ENCODE results near the gene APBA2.

The APBA2 gene

DNA sequence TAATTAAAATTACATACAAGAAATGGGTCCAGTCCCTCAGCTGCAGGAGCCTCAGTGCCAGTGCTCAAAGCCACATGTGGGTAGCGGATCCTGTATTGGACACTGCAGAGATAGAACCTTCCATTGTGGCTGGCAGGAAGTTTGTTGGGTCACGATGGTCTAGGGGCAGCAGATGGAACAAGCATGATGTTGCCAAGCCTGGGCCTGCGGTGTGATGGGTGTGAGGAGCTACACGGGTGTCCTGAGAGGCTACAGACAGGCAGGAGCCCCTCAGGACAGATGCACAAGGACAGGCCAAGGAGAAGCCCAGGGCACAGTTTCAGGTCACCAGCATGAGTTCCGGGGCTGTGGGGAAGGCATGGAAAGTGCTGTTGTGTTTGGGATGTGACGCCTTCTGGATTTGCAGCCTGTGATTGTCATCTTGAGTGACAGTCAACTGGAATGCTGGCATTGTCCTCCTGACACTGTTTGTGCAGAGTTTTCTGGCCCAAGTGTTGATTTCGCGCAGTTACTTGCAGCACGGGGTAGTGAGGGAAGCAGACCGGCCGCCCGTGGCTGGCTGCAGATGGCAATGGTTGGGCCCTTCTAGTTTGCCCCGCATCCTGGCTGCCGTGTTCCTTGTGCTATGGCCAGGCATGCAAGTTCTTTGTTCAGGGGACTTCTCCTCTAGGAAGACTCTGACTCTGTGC lies 206.7 kb downstream of the APBA2 start:
- WGBS (ENCODE audit: insufficient coverage, insufficient read length), result no CpG with 5 or more reads among the region's 14 CpGs
- Histone ChIP-seq H3K36me3 (ENCODE audit: control insufficient read depth, insufficient read depth, low read length) (no peaks in the 10 kb centered on the region), H3K4me3 (ENCODE audit: low read length) (no peak overlapping the region), H3K27ac (ENCODE audit: low read length) (no peak overlapping the region), H3K9me3 (ENCODE audit: control insufficient read depth, insufficient read depth, low read length) (no peaks in the 10 kb centered on the region), H3K27me3 (ENCODE audit: control insufficient read depth, insufficient read depth, low read length) (no peaks in the 10 kb centered on the region), H3K4me1 (ENCODE audit: control insufficient read depth, insufficient read depth, low read length) (peaks cover 2% of the 10 kb centered on the region)
- no peak for DNase-seq (ENCODE audit: low read depth, low spot score)

DNA sequence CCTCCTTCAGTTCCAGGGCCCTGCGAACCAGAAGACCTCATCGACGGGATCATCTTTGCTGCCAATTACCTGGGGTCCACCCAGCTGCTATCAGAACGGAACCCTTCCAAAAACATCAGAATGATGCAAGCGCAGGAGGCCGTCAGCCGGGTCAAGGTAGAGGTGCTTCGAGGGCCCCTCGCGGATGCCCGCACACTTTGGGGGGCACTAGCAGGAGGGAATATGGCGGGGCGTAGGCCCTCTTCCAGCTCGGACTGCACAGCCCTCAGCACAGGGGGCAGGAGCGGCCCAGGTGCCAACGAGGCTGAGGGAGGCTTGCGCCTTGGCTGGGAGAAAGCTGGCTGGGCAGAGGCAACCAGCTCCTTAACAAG lies 207.3 kb downstream of the APBA2 start:
- H3K4me3 ChIP-seq (ENCODE audit: low read length), result no peak overlapping the region
- H3K27ac ChIP-seq (ENCODE audit: low read length), result no peak overlapping the region
- WGBS (ENCODE audit: insufficient coverage, insufficient read length), result no CpG with 5 or more reads among the region's 17 CpGs
- peaks cover 2% of the 10 kb centered on the region for H3K4me1 ChIP-seq (ENCODE audit: control insufficient read depth, insufficient read depth, low read length)
- DNase-seq (ENCODE audit: low read depth, low spot score), result no peak
- H3K36me3 ChIP-seq (ENCODE audit: control insufficient read depth, insufficient read depth, low read length), result no peaks in the 10 kb centered on the region
- no peaks in the 10 kb centered on the region for H3K9me3 ChIP-seq (ENCODE audit: control insufficient read depth, insufficient read depth, low read length)
- no peaks in the 10 kb centered on the region for H3K27me3 ChIP-seq (ENCODE audit: control insufficient read depth, insufficient read depth, low read length)

DNA sequence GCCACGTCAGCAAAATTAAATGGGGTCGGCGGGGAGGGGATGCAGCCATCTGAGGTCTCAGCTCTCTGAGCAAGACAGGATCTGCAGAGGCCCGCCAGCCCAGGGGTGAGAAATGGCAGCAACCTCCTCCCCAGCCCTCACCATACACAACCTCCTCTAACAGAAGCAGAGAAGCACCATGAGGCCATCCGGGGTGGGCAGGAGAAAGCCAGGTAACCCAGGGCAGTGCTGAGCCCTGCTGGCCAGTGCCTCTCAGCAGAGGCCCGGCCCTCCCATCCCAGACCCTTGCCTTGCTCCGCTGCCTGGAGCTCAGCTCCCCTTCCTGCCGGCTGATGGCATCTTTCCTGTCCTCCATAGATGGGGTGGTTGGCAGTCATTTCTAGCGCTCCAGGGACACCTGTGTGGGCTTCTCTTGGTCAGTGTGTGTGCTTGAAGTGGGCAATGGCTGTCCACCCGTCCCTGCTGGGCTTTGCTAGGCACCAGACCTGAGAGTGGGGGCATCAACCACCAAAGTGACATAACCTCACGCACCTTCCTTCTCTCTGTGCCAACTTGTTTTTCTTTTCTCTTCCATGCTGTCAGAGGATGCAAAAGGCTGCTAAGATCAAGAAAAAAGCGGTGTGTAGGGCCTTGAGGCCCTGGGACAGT lies 208.0 kb downstream of the APBA2 start:
- H3K36me3 ChIP-seq (ENCODE audit: control insufficient read depth, insufficient read depth, low read length), result no peaks in the 10 kb centered on the region
- H3K27ac ChIP-seq (ENCODE audit: low read length), result no peak overlapping the region
- H3K27me3 ChIP-seq (ENCODE audit: control insufficient read depth, insufficient read depth, low read length), result no peaks in the 10 kb centered on the region
- DNase-seq (ENCODE audit: low read depth, low spot score), result no peak
- H3K4me1 ChIP-seq (ENCODE audit: control insufficient read depth, insufficient read depth, low read length), result peaks cover 2% of the 10 kb centered on the region
- H3K9me3 ChIP-seq (ENCODE audit: control insufficient read depth, insufficient read depth, low read length), result no peaks in the 10 kb centered on the region
- no peak overlapping the region for H3K4me3 ChIP-seq (ENCODE audit: low read length)
- WGBS (ENCODE audit: insufficient coverage, insufficient read length), result no CpG with 5 or more reads among the region's 12 CpGs

DNA sequence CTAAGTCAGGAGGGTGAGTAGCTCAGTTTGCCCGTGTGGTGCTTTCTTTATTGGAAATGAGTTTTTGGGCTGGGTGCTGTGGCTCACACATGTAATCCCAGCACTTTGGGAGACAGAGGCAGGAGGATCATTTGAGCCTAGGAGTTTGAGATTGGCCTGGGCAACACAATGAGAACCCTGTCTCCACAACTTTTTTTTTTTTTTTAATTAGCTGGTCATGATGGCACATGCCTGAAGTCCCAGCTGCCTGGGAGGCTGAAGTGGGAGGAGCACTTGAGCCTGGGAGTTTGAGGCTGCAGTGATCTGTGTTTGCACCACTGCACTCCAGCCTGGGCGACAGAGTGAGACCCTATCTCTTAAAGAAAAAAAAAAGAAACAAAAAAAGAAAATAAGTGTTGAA lies 208.9 kb downstream of the APBA2 start:
- WGBS (ENCODE audit: insufficient coverage, insufficient read length), result no CpG with 5 or more reads among the region's 2 CpGs
- H3K4me3 ChIP-seq (ENCODE audit: low read length), result no peak overlapping the region
- peaks cover 2% of the 10 kb centered on the region for H3K4me1 ChIP-seq (ENCODE audit: control insufficient read depth, insufficient read depth, low read length)
- H3K36me3 ChIP-seq (ENCODE audit: control insufficient read depth, insufficient read depth, low read length), result no peaks in the 10 kb centered on the region
- no peaks in the 10 kb centered on the region for H3K9me3 ChIP-seq (ENCODE audit: control insufficient read depth, insufficient read depth, low read length)
- DNase-seq (ENCODE audit: low read depth, low spot score), result no peak
- no peak overlapping the region for H3K27ac ChIP-seq (ENCODE audit: low read length)
- no peaks in the 10 kb centered on the region for H3K27me3 ChIP-seq (ENCODE audit: control insufficient read depth, insufficient read depth, low read length)

DNA sequence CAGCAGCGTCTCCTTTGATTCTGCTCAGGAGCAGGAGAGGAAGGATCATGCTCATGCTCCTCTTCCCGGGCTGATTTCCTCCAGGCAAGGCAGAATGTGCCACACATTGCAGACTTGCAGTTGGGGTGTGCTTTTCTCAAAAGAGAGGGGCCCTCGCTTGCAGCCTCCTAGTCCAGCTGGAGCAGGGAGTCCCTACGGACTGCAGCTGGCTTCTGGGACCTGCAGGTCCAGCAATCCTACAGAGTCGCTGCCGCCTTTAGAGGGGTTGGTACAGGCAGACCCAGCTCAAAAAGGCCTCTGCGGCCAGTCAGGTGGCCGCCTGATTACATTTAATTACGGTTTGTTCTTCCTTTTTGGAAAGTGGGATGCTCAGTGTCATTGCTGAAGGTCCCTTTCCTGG lies 210.0 kb downstream of the APBA2 start:
- Histone ChIP-seq H3K27me3 (ENCODE audit: control insufficient read depth, insufficient read depth, low read length) (no peaks in the 10 kb centered on the region), H3K36me3 (ENCODE audit: control insufficient read depth, insufficient read depth, low read length) (no peaks in the 10 kb centered on the region), H3K9me3 (ENCODE audit: control insufficient read depth, insufficient read depth, low read length) (no peaks in the 10 kb centered on the region), H3K27ac (ENCODE audit: low read length) (no peak overlapping the region), H3K4me3 (ENCODE audit: low read length) (no peak overlapping the region), H3K4me1 (ENCODE audit: control insufficient read depth, insufficient read depth, low read length) (peaks cover 2% of the 10 kb centered on the region)
- no CpG with 5 or more reads among the region's 9 CpGs for WGBS (ENCODE audit: insufficient coverage, insufficient read length)
- no peak for DNase-seq (ENCODE audit: low read depth, low spot score)

DNA sequence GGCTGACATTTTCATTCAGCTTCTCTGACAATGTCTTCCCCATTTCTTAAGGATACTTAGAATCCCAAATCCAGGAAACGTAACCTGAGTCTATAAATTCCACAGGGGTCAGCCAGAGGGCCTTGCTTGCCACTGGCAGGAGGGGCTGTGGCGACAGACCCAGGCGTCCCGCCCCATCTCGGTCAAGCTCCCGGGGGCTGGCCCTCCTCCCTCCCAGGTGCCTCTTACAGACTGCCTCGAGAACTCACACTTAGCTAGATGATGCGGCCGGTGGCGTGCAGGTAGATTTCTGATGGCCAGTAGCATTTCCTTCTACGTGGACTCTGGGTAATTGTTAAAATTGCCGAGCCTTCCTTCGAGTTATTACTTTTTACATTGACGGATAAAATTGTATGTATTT lies 211.4 kb downstream of the APBA2 start:
- Histone ChIP-seq H3K36me3 (ENCODE audit: control insufficient read depth, insufficient read depth, low read length) (no peaks in the 10 kb centered on the region), H3K4me3 (ENCODE audit: low read length) (no peak overlapping the region), H3K27me3 (ENCODE audit: control insufficient read depth, insufficient read depth, low read length) (no peaks in the 10 kb centered on the region), H3K27ac (ENCODE audit: low read length) (no peak overlapping the region), H3K9me3 (ENCODE audit: control insufficient read depth, insufficient read depth, low read length) (no peaks in the 10 kb centered on the region), H3K4me1 (ENCODE audit: control insufficient read depth, insufficient read depth, low read length) (peaks cover 2% of the 10 kb centered on the region)
- WGBS (ENCODE audit: insufficient coverage, insufficient read length), result no CpG with 5 or more reads among the region's 14 CpGs
- no peak for DNase-seq (ENCODE audit: low read depth, low spot score)

DNA sequence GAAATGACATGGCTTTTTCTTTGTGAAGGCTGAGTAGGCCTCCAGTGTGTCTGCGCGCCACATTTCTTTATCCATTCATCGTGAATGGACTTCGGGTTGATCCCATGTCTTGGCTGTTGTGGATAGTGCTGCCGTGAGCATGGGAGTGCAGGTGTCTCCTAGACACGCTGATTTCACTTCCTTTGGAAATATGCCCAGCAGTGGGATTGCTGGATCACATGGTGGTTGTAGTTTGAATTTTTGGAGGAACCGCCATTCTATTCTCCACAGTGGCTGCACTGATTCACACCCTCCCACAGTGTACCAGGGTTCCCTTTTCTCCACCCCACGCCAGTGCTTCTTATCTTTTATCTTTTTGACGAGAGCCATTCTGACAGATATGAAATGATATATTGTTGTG lies 212.2 kb downstream of the APBA2 start:
- Histone ChIP-seq H3K4me3 (ENCODE audit: low read length) (no peak overlapping the region), H3K36me3 (ENCODE audit: control insufficient read depth, insufficient read depth, low read length) (no peaks in the 10 kb centered on the region), H3K4me1 (ENCODE audit: control insufficient read depth, insufficient read depth, low read length) (peaks cover 2% of the 10 kb centered on the region), H3K27me3 (ENCODE audit: control insufficient read depth, insufficient read depth, low read length) (no peaks in the 10 kb centered on the region), H3K27ac (ENCODE audit: low read length) (no peak overlapping the region), H3K9me3 (ENCODE audit: control insufficient read depth, insufficient read depth, low read length) (no peaks in the 10 kb centered on the region)
- WGBS (ENCODE audit: insufficient coverage, insufficient read length), result no CpG with 5 or more reads among the region's 9 CpGs
- DNase-seq (ENCODE audit: low read depth, low spot score), result no peak

DNA sequence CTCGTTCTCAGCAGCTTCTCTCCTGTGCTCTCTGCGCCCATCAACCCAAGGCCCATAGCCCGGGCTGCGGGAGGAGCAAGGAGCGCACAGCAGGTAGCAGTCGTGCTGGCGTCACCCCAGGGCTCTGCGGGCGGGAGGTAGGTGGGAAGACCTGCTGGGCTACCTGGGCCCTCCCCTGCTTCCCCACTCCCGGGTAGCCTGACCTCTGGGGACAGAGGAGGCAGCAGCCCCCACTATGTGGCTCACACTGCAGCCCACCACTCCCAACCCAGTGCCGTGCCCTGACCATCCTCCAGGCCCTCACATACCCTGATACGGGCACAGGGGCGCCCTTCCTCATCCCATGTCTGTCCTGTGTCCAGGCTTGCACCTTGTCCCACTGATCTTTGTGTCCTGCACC lies 212.9 kb downstream of the APBA2 start:
- no CpG with 5 or more reads among the region's 13 CpGs for WGBS (ENCODE audit: insufficient coverage, insufficient read length)
- H3K4me3 ChIP-seq (ENCODE audit: low read length), result no peak overlapping the region
- no peaks in the 10 kb centered on the region for H3K36me3 ChIP-seq (ENCODE audit: control insufficient read depth, insufficient read depth, low read length)
- H3K27me3 ChIP-seq (ENCODE audit: control insufficient read depth, insufficient read depth, low read length), result no peaks in the 10 kb centered on the region
- peaks cover 4% of the 10 kb centered on the region for H3K4me1 ChIP-seq (ENCODE audit: control insufficient read depth, insufficient read depth, low read length)
- DNase-seq (ENCODE audit: low read depth, low spot score), result no peak
- no peak overlapping the region for H3K27ac ChIP-seq (ENCODE audit: low read length)
- H3K9me3 ChIP-seq (ENCODE audit: control insufficient read depth, insufficient read depth, low read length), result no peaks in the 10 kb centered on the region

DNA sequence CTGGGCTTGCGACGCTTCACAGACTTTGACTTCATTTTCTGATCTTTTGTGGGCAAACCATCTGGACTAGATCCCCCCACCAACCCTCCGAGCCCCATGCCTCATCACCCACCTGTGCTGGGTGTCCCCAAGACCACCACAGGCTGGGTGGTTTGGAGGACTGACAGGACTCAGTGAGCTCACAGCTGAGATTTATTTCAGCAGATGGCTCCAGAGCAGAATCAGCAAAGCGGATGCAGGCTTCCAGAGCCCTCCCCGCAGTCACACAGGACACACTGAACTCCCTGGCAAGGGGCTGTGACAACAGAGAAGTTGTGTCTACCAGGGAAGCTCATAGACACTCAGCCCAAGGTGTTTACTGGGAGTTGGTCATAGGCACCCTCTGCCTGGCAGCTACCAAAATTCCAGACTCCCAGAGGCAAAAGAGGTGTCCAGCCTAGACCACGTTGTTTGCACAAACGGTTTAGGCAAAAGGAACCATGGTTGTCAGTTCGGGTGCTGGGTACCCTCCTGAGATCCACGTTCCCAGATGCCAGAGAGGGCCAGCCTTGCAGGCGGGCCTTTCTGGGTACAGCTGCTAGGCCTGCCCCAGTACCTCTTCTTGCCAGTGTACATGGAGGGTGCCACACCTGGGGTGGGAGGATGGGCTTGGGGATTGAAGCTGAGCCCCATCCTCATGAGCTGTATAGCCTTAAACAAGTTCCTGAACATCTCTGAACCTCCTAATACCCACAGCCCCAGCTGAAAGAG lies 213.5 kb downstream of the APBA2 start:
- WGBS (ENCODE audit: insufficient coverage, insufficient read length), result no CpG with 5 or more reads among the region's 10 CpGs
- H3K9me3 ChIP-seq (ENCODE audit: control insufficient read depth, insufficient read depth, low read length), result no peaks in the 10 kb centered on the region
- H3K36me3 ChIP-seq (ENCODE audit: control insufficient read depth, insufficient read depth, low read length), result no peaks in the 10 kb centered on the region
- H3K4me3 ChIP-seq (ENCODE audit: low read length), result no peak overlapping the region
- H3K4me1 ChIP-seq (ENCODE audit: control insufficient read depth, insufficient read depth, low read length), result peaks cover 4% of the 10 kb centered on the region
- no peak overlapping the region for H3K27ac ChIP-seq (ENCODE audit: low read length)
- H3K27me3 ChIP-seq (ENCODE audit: control insufficient read depth, insufficient read depth, low read length), result no peaks in the 10 kb centered on the region
- DNase-seq (ENCODE audit: low read depth, low spot score), result no peak

DNA sequence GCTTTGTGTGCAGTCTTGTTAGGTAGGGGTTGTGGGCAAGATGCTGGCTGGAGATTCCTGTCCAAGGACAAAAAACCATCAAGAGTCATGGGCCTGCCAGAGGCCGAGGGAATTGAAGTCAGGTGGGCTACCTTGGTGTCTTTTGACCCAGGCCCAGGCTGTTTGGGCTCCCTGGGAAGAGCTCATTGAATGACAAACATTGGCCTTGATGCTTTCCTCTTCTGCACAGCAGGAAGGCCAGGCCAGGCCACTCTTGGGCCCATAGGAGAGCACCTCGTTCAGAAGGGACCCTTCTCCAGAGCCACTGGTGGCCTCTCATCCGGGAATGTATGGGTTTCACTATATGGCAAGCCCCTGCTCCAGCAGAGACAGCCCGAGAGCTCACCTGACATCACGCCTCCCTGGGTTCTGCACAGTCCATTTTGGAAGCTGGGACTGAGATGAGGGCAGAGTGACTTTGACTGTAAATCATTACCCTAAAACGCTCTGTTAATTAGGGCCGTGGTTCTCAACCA lies 214.8 kb downstream of the APBA2 start:
- Histone ChIP-seq H3K4me3 (ENCODE audit: low read length) (no peak overlapping the region), H3K9me3 (ENCODE audit: control insufficient read depth, insufficient read depth, low read length) (no peaks in the 10 kb centered on the region), H3K4me1 (ENCODE audit: control insufficient read depth, insufficient read depth, low read length) (peaks cover 4% of the 10 kb centered on the region), H3K27me3 (ENCODE audit: control insufficient read depth, insufficient read depth, low read length) (no peaks in the 10 kb centered on the region), H3K36me3 (ENCODE audit: control insufficient read depth, insufficient read depth, low read length) (no peaks in the 10 kb centered on the region), H3K27ac (ENCODE audit: low read length) (no peak overlapping the region)
- WGBS (ENCODE audit: insufficient coverage, insufficient read length), result no CpG with 5 or more reads among the region's 7 CpGs
- no peak for DNase-seq (ENCODE audit: low read depth, low spot score)

Measured in iPS DF 6.9 (cell line).